Fibroblast of lung (primary cell): ENCODE measurements around the gene SERTAD2. TPM values are rescaled to one million over a fixed set of nuclear protein-coding genes. Genes with fewer than 3 reads are reported as not detected.
A peak's percentile ranks its signal among the peaks of the same experiment; 100 is the strongest.

Experiments
- DNase-seq, 2 donors: peaks; one replicate each; pipeline versions ENCODE4 v3.0.0 to v3.0.0-alpha.2; 2010; ENCODE audit warnings: low read depth in 2 of 2
- H2AFZ ChIP-seq: 2 replicates; pipeline ENCODE4 v1.5.1; 2012; ENCODE audit warnings: low read length, control low read depth, inconsistent platforms
- H3K27ac ChIP-seq: 2 replicates; pipeline ENCODE4 v1.5.1; 2011; ENCODE audit warnings: low read length, control low read depth; ENCODE audit not compliant: insufficient read depth
- H3K27me3 ChIP-seq: 2 replicates; pipeline ENCODE4 v1.5.1; 2011; ENCODE audit warnings: mild to moderate bottlenecking, low read length; ENCODE audit not compliant: control insufficient read depth, insufficient read depth
- H3K36me3 ChIP-seq: 2 replicates; pipeline ENCODE4 v1.5.1; 2011; ENCODE audit warnings: low read length; ENCODE audit not compliant: control insufficient read depth, insufficient read depth
- H3K4me1 ChIP-seq: 2 replicates; pipeline ENCODE4 v1.5.1; 2011; ENCODE audit warnings: low read length; ENCODE audit not compliant: control insufficient read depth, insufficient read depth; ENCODE audit errors: extremely low read depth
- H3K4me2 ChIP-seq: 2 replicates; pipeline ENCODE4 v1.5.1; 2011; ENCODE audit warnings: low read length, control low read depth; ENCODE audit not compliant: insufficient read depth; ENCODE audit errors: extremely low read depth
- H3K4me3 ChIP-seq, 4 experiments: fragments of 200-600 bp in 1 of 4; sonication (generic) in 1 of 4; replicated peaks in 1 of 4; 2 replicates each; pipeline ENCODE4 v1.5.1; 2011 to 2016; ENCODE audit warnings: low read length in 4 of 4, low read depth in 3 of 4, mild to moderate bottlenecking in 3 of 4, control low read depth in 2 of 4, inconsistent platforms in 1 of 4, mixed read lengths in 1 of 4; ENCODE audit not compliant: insufficient read depth in 1 of 4; ENCODE audit errors: control extremely low read depth in 1 of 4
- H3K79me2 ChIP-seq: 2 replicates; pipeline ENCODE4 v1.5.1; 2012; ENCODE audit warnings: mild to moderate bottlenecking, low read length, inconsistent platforms; ENCODE audit not compliant: control insufficient read depth, insufficient read depth
- H3K9ac ChIP-seq: 2 replicates; pipeline ENCODE4 v1.5.1; 2011; ENCODE audit warnings: mild to moderate bottlenecking, low read length, control low read depth; ENCODE audit not compliant: insufficient read depth
- H3K9me3 ChIP-seq: 2 replicates; pipeline ENCODE4 v1.5.1; 2012; ENCODE audit warnings: low read depth, low read length; ENCODE audit not compliant: control insufficient read depth, insufficient read depth
- H4K20me1 ChIP-seq: 2 replicates; pipeline ENCODE4 v1.5.1; 2011; ENCODE audit warnings: low read length; ENCODE audit not compliant: control insufficient read depth, insufficient read depth; ENCODE audit errors: extremely low read depth
- EZH2 ChIP-seq: IDR thresholded peaks from 2 replicates; pipeline ENCODE4 v1.5.1; 2012; ENCODE audit warnings: low read length, control low read depth, mild to moderate bottlenecking; ENCODE audit errors: missing control alignments
- polyA plus RNA-seq, 2 donors: library from polyadenylated mRNA; depleted of rRNA in 1 of 2; stranded (reverse) in 1 of 2; unstranded in 1 of 2; fragments of >200 nt; gene quantifications; 2 replicates each; pipeline ENCODE4 v1.2.1, GENCODE V29; 2011 to 2012; ENCODE audit warnings: missing spikeins in 1 of 2
- total RNA-seq: library from RNA; depleted of rRNA; stranded (reverse); fragments of >200 nt; gene quantifications from 2 replicates; pipeline ENCODE4 v1.2.1, GENCODE V29; 2014
- TF ChIP-seq, protein P1 (sequence below), 2 donors: IDR thresholded peaks in 1 of 2; conservative IDR thresholded peaks in 1 of 2; 1 replicate in 1 of 2; 2 replicates in 1 of 2; pipeline ENCODE4 v1.5.1; 2011 to 2012; ENCODE audit warnings: low read length in 2 of 2, control low read depth in 1 of 2, inconsistent platforms in 1 of 2, low read depth in 1 of 2, mild to moderate bottlenecking in 1 of 2

The SERTAD2 gene
- total and polyA plus RNA-seq, 2 donors (not counting 1 experiment from before 2014, with no cell fraction given) = 15.2 to 16.5 TPM

- Histone ChIP-seq H3K9me3 (no peaks in the 10 kb centered on the region), H2AFZ (no peak overlapping the region), H3K27ac (no peak overlapping the region), H4K20me1 (no peaks in the 10 kb centered on the region), H3K4me3 (no peak overlapping the region), H3K36me3 (peaks cover 9% of the 10 kb centered on the region), H3K4me2 (no peak overlapping the region), H3K9ac (no peak overlapping the region), H3K79me2 (peaks cover 34% of the 10 kb centered on the region), H3K27me3 (no peaks in the 10 kb centered on the region), H3K4me1 (peaks cover 13% of the 10 kb centered on the region)
- DNase-seq = peak in 1 of 2 donors; percentile 92
- TF ChIP-seq, protein P1, sequence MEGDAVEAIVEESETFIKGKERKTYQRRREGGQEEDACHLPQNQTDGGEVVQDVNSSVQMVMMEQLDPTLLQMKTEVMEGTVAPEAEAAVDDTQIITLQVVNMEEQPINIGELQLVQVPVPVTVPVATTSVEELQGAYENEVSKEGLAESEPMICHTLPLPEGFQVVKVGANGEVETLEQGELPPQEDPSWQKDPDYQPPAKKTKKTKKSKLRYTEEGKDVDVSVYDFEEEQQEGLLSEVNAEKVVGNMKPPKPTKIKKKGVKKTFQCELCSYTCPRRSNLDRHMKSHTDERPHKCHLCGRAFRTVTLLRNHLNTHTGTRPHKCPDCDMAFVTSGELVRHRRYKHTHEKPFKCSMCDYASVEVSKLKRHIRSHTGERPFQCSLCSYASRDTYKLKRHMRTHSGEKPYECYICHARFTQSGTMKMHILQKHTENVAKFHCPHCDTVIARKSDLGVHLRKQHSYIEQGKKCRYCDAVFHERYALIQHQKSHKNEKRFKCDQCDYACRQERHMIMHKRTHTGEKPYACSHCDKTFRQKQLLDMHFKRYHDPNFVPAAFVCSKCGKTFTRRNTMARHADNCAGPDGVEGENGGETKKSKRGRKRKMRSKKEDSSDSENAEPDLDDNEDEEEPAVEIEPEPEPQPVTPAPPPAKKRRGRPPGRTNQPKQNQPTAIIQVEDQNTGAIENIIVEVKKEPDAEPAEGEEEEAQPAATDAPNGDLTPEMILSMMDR (conservative IDR thresholded peaks at IDR 0.05 in 1 of 2, IDR thresholded peaks at IDR 0.05 in 1 of 2; ENCODE audit: low read depth in 1 of 2, low read length in 2 of 2) = no peak
- no peak for TF ChIP-seq EZH2
Measured at GRCh38 chr2:64634345-64635267, 19.1 kb downstream of the SERTAD2 start.

GRCh38 chr2:64632835-64633819, 20.6 kb downstream of the SERTAD2 start:
- Histone ChIP-seq H2AFZ (no peak overlapping the region), H3K4me2 (peak overlapping the region; percentile 17), H3K9ac (no peak overlapping the region), H4K20me1 (no peaks in the 10 kb centered on the region), H3K4me3 (no peak overlapping the region), H3K9me3 (no peaks in the 10 kb centered on the region), H3K36me3 (peaks cover 9% of the 10 kb centered on the region), H3K4me1 (peaks cover 13% of the 10 kb centered on the region), H3K79me2 (peaks cover 22% of the 10 kb centered on the region), H3K27ac (peak overlapping the region; percentile 62), H3K27me3 (no peaks in the 10 kb centered on the region)
- TF ChIP-seq EZH2 = no peak
- TF ChIP-seq, protein P1 (conservative IDR thresholded peaks at IDR 0.05 in 1 of 2, IDR thresholded peaks at IDR 0.05 in 1 of 2; ENCODE audit: low read depth in 1 of 2, low read length in 2 of 2) = no peak
- DNase-seq = peak in 1 of 2 donors; percentile 89

DNA sequence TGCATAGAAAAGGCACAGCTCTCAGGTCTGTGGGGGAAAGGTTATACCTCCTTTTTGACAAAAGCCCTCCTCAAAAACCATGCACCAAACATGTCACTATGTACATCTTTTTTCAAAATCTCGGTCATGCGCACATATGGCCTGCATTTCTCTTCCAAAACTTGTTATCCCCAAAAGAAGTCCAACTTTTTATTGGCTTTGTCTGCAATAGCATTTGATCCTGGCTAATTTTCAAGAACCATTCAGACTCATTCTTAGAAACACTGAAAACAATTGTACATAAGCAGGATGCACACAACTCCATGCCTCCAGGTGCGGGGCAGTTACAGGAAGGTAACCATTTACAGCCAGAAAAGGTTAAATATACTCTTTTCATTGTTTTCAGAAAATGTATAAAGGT, 21.9 kb downstream of the SERTAD2 start:
- TF ChIP-seq, protein P1 (conservative IDR thresholded peaks at IDR 0.05 in 1 of 2, IDR thresholded peaks at IDR 0.05 in 1 of 2; ENCODE audit: low read depth in 1 of 2, low read length in 2 of 2) = no peak
- no peak for TF ChIP-seq EZH2
- Histone ChIP-seq H3K9me3 (no peaks in the 10 kb centered on the region), H3K9ac (no peak overlapping the region), H3K4me3 (no peak overlapping the region), H3K79me2 (peaks cover 12% of the 10 kb centered on the region), H3K4me1 (peaks cover 13% of the 10 kb centered on the region), H4K20me1 (no peaks in the 10 kb centered on the region), H2AFZ (no peak overlapping the region), H3K36me3 (peaks cover 9% of the 10 kb centered on the region), H3K27ac (no peak overlapping the region), H3K27me3 (no peaks in the 10 kb centered on the region), H3K4me2 (no peak overlapping the region)
- no peak for DNase-seq
